Hepatocyte (in vitro differentiated cells): Measurements from ENCODE around the gene ARR3. TPM values are rescaled to one million over a fixed set of nuclear protein-coding genes. Genes with fewer than 3 reads are reported as not detected.
"Not testable (repeated sequence)": the region's sequence is repeated elsewhere in the genome, so short reads cannot be mapped to it uniquely, and the experiment has no call there.

Experiments used
- DNase-seq: peaks from one replicate; pipeline ENCODE4 v3.0.0-alpha.2; 2016; ENCODE audit warnings: low spot score
- H2AFZ ChIP-seq: fragments of 200-600 bp; sonication (generic); 2 replicates; pipeline ENCODE4 v1.6.0; 2016; ENCODE audit warnings: antibody characterized with exemption, mild to moderate bottlenecking
- H3K27ac ChIP-seq: fragments of 200-600 bp; sonication (generic); 2 replicates; pipeline ENCODE4 v1.5.1; 2016; ENCODE audit warnings: mild to moderate bottlenecking
- H3K27me3 ChIP-seq: fragments of 200-600 bp; sonication (generic); 2 replicates; pipeline ENCODE4 v1.6.1; 2016
- H3K36me3 ChIP-seq: fragments of 200-600 bp; sonication (generic); replicated peaks from 2 replicates; pipeline ENCODE4 v1.5.1; 2016; ENCODE audit warnings: low read depth; ENCODE audit not compliant: insufficient read depth
- H3K4me1 ChIP-seq: fragments of 200-600 bp; sonication (generic); 2 replicates; pipeline ENCODE4 v1.5.1; 2016; ENCODE audit warnings: mild to moderate bottlenecking, moderate library complexity; ENCODE audit not compliant: insufficient read depth
- H3K4me2 ChIP-seq: fragments of 200-600 bp; sonication (generic); 2 replicates; pipeline ENCODE4 v1.6.0; 2016
- H3K4me3 ChIP-seq: fragments of 200-600 bp; sonication (generic); 2 replicates; pipeline ENCODE4 v1.5.1; 2016; ENCODE audit warnings: mild to moderate bottlenecking
- H3K79me2 ChIP-seq: fragments of 200-600 bp; sonication (generic); 2 replicates; pipeline ENCODE4 v1.6.0; 2017; ENCODE audit warnings: mild to moderate bottlenecking
- H3K9me2 ChIP-seq: fragments of 200-600 bp; sonication (generic); replicated peaks from 2 replicates; pipeline ENCODE4 v1.6.0; 2017; ENCODE audit warnings: mild to moderate bottlenecking; ENCODE audit not compliant: insufficient read depth
- H3K9me3 ChIP-seq: fragments of 200-600 bp; sonication (generic); 2 replicates; pipeline ENCODE4 v1.5.1; 2016; ENCODE audit warnings: low read depth, mild to moderate bottlenecking
- H4K20me1 ChIP-seq: fragments of 200-600 bp; sonication (generic); 2 replicates; pipeline ENCODE4 v1.6.0; 2016; ENCODE audit warnings: mild to moderate bottlenecking; ENCODE audit not compliant: insufficient read depth, poor library complexity, severe bottlenecking
- EZH2 ChIP-seq: fragments of 200-600 bp; sonication (generic); IDR thresholded peaks from 2 replicates; pipeline ENCODE4 v1.6.1; 2016; ENCODE audit warnings: antibody characterized with exemption, mild to moderate bottlenecking, borderline replicate concordance
- EZH2phosphoT487 ChIP-seq: fragments of 200-600 bp; sonication (generic); IDR thresholded peaks from one replicate; pipeline ENCODE4 v1.6.1; 2018; ENCODE audit warnings: antibody characterized with exemption, mild to moderate bottlenecking, low read depth, moderate library complexity; ENCODE audit not compliant: unreplicated experiment, severe bottlenecking
- WGBS: methylation state at CpG from one replicate; pipeline ENCODE4 v1.1.6; 2016; ENCODE audit warnings: low lambda C conversion rate; ENCODE audit errors: missing lambda C conversion rate; 5-methylcytosine and 5-hydroxymethylcytosine counted together
- polyA plus RNA-seq: library from polyadenylated mRNA; unstranded; fragments of >200 nt; fragmentation: Nextera tagmentation; extraction: Ambion mirVana; gene quantifications from 2 replicates; pipeline ENCODE4 v1.2.1, GENCODE V29; 2016
- total RNA-seq: library from RNA; depleted of rRNA; stranded (reverse); fragments of >200 nt; gene quantifications from 2 replicates; pipeline ENCODE4 v1.2.3, GENCODE V29; 2014
- TF ChIP-seq, protein P1 (sequence below): fragments of 200-600 bp; sonication (generic); IDR thresholded peaks from 2 replicates; pipeline ENCODE4 v1.5.1; 2016; ENCODE audit warnings: antibody characterized with exemption, mild to moderate bottlenecking; ENCODE audit not compliant: poor library complexity

ARR3 gene
- total and polyA plus RNA-seq, 2 experiments from 2014 or later = not detected

DNA sequence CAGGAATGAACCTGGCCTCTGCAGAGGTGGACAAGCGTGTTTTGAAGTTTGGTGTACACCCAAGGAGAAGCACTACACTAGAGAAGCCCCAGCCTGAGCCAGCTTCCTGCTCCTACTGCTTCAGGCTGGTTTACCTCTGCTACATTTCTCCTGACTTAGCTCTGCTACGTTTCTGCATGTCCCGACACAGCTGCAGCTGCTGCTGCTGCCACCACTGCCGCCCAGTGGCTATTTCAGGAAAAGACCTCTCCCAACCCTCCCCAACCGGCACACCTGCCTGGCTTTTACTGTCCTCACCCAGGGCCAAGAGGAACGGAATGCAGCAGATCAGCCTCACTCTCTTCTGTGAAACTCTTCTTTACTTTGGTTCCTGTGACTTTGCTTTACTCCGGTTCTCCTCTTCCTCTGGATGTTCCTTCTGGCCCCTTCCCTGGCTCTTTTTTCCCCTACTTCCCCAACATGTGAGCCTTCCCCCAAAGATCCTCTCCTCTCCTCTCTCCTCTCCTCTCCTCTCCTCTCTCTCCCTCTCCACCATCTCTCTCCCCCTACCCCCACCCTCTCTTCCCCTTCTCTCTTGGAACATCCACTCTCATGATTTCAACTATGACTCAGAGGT lies 5.1 kb upstream of the ARR3 start:
- H2AFZ ChIP-seq = no peak overlapping the region
- DNase-seq = peak; percentile 73

DNA sequence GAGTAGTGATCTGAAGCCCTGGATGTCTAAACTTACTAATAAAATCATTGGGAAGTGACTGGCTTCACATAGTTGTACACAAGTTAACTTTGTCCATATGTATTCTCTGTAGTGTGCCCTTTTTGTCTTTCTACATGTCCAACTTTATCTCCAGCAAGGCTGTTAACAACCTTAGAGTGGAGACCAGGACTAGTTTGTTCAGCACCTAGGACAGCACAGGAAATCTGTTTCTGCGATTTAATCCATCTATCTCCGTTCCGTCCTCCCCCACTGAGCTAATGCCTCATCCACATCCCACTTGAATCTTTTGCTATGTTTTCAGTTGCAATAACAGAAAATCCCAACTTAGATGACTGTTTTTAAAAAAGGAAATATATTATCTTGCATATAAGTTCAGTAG lies 3.4 kb upstream of the ARR3 start:
- Histone ChIP-seq H3K4me3 (no peak overlapping the region), H3K79me2 (no peaks in the 10 kb centered on the region), H3K27me3 (no peaks in the 10 kb centered on the region), H3K4me1 (peaks cover 3% of the 10 kb centered on the region), H3K27ac (no peak overlapping the region), H3K36me3 (no peaks in the 10 kb centered on the region), H3K4me2 (no peak overlapping the region), H4K20me1 (no peaks in the 10 kb centered on the region), H3K9me3 (no peaks in the 10 kb centered on the region), H2AFZ (no peak overlapping the region), H3K9me2 (no peaks in the 10 kb centered on the region)
- TF ChIP-seq EZH2 (no peak), EZH2phosphoT487 (no peak)
- TF ChIP-seq, protein P1, sequence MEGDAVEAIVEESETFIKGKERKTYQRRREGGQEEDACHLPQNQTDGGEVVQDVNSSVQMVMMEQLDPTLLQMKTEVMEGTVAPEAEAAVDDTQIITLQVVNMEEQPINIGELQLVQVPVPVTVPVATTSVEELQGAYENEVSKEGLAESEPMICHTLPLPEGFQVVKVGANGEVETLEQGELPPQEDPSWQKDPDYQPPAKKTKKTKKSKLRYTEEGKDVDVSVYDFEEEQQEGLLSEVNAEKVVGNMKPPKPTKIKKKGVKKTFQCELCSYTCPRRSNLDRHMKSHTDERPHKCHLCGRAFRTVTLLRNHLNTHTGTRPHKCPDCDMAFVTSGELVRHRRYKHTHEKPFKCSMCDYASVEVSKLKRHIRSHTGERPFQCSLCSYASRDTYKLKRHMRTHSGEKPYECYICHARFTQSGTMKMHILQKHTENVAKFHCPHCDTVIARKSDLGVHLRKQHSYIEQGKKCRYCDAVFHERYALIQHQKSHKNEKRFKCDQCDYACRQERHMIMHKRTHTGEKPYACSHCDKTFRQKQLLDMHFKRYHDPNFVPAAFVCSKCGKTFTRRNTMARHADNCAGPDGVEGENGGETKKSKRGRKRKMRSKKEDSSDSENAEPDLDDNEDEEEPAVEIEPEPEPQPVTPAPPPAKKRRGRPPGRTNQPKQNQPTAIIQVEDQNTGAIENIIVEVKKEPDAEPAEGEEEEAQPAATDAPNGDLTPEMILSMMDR = no peak
- WGBS = 59% methylated on average over 3 of the region's 3 CpGs
- no peak for DNase-seq

More for the DNA sequence above, 5.1 kb upstream of the ARR3 start:
- Histone ChIP-seq H4K20me1 (no peaks in the 10 kb centered on the region), H3K27me3 (no peaks in the 10 kb centered on the region), H3K9me3 (no peaks in the 10 kb centered on the region), H3K4me2 (no peak overlapping the region), H3K27ac (no peak overlapping the region), H3K4me3 (no peak overlapping the region), H3K9me2 (no peaks in the 10 kb centered on the region), H3K4me1 (peaks cover 3% of the 10 kb centered on the region), H3K36me3 (no peaks in the 10 kb centered on the region), H3K79me2 (no peaks in the 10 kb centered on the region)
- 24% methylated on average over 7 of the region's 7 CpGs for WGBS
- TF ChIP-seq, protein P1 = peak; percentile 54
- TF ChIP-seq EZH2 (no peak), EZH2phosphoT487 (no peak)

DNA sequence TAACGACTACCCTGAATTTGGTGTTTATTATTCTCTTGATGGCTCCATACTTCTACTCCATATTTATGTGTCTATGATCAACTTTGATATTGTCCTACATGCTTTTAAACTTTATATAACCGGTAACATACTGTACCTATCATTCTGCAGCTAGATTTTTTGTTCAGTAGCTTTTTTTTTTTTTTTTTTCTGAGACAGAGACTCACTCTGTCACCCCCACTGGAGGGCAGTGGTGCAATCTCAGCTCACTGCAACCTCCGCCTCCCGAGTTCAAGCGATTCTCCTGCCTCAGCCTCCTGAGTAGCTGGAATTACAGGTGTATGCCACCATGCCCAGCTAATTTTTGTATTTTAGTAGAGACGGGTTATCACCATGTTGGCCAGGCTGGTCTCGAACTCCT lies 5.9 kb downstream of the ARR3 start:
- not testable (repeated sequence) for H2AFZ ChIP-seq, H3K27ac ChIP-seq, H3K9me2 ChIP-seq, H3K4me3 ChIP-seq, H4K20me1 ChIP-seq, DNase-seq, H3K4me1 ChIP-seq, H3K36me3 ChIP-seq, H3K27me3 ChIP-seq, H3K4me2 ChIP-seq, H3K9me3 ChIP-seq, H3K79me2 ChIP-seq
- 84% methylated on average over 7 of the region's 7 CpGs for WGBS

DNA sequence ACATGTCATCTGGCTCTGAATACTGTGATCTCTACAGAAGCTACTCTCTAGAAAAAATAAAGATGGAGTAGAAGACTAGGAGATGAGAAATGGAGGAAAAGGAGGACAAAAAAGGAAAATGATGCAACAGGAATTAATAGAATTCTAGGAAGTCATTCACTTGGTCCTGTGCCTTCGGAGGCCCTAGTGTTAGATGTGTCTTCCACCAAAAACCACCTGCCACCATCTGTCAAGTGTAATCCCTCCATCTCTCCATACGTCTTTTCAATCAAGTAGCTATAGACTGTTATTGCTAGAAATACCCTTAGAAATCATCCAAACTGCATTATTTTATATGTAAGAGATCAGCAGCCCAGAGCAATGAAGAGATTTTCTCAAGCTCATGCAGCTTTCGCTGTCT lies 10.9 kb downstream of the ARR3 start:
- Histone ChIP-seq H3K36me3 (no peaks in the 10 kb centered on the region), H3K9me3 (no peaks in the 10 kb centered on the region), H2AFZ (no peak overlapping the region), H3K4me2 (no peak overlapping the region), H3K4me1 (no peaks in the 10 kb centered on the region), H3K79me2 (no peaks in the 10 kb centered on the region), H3K9me2 (no peaks in the 10 kb centered on the region), H4K20me1 (no peaks in the 10 kb centered on the region), H3K27ac (no peak overlapping the region), H3K4me3 (no peak overlapping the region), H3K27me3 (no peaks in the 10 kb centered on the region)
- no peak for DNase-seq
- TF ChIP-seq EZH2 (no peak), EZH2phosphoT487 (no peak)
- TF ChIP-seq, protein P1 = no peak
- WGBS = 76% methylated on average over 3 of the region's 3 CpGs
